CD14-positive monocyte (primary cell): ENCODE results near the gene TMEM178B. TPM values are rescaled to one million over a fixed set of nuclear protein-coding genes. Genes with fewer than 3 reads are reported as not detected.
A peak's percentile ranks its signal among the peaks of the same experiment; 100 is the strongest.

Experiments used
- DNase-seq, 3 donors: peaks; one replicate each; pipeline ENCODE4 v3.0.0-alpha.2; 2011 to 2022
- H2AFZ ChIP-seq: 2 replicates; pipeline ENCODE4 v1.6.0; 2012; ENCODE audit warnings: mild to moderate bottlenecking, low read depth, low read length, inconsistent platforms; ENCODE audit not compliant: insufficient read depth, poor library complexity, severe bottlenecking
- H3K27ac ChIP-seq, 2 donors: 1 replicate in 1 of 2; 2 replicates in 1 of 2; pipeline ENCODE4 v1.5.1; 2012 to 2013; ENCODE audit warnings: low read length in 2 of 2, control low read depth in 1 of 2, inconsistent platforms in 1 of 2, low read depth in 1 of 2, mild to moderate bottlenecking in 1 of 2
- H3K27me3 ChIP-seq, 2 donors: one replicate each; pipeline versions ENCODE4 v1.6.0 to v1.6.1; 2011 to 2013; ENCODE audit warnings: low read length in 2 of 2; ENCODE audit not compliant: control insufficient read depth in 2 of 2, insufficient read depth in 2 of 2
- H3K36me3 ChIP-seq, 2 donors: replicated peaks in 1 of 2; 1 replicate in 1 of 2; 2 replicates in 1 of 2; pipeline versions ENCODE4 v1.5.1 to v1.6.1; 2012 to 2013; ENCODE audit warnings: low read length in 2 of 2, control low read depth in 1 of 2, inconsistent platforms in 1 of 2, mild to moderate bottlenecking in 1 of 2; ENCODE audit not compliant: insufficient read depth in 2 of 2, control insufficient read depth in 1 of 2
- H3K4me1 ChIP-seq, 2 donors: 1 replicate in 1 of 2; 2 replicates in 1 of 2; pipeline versions ENCODE4 v1.5.1 to v1.6.1; 2012 to 2013; ENCODE audit warnings: low read length in 2 of 2, control low read depth in 1 of 2, inconsistent platforms in 1 of 2, mild to moderate bottlenecking in 1 of 2, moderate library complexity in 1 of 2; ENCODE audit not compliant: insufficient read depth in 2 of 2, control insufficient read depth in 1 of 2
- H3K4me2 ChIP-seq: replicated peaks from 2 replicates; pipeline ENCODE3; 2012; ENCODE audit warnings: low read length, moderate library complexity, mild to moderate bottlenecking; ENCODE audit not compliant: poor library complexity, severe bottlenecking; ENCODE audit errors: extremely low read depth
- H3K4me3 ChIP-seq, 3 experiments: fragments of 200-600 bp in 1 of 3; sonication (generic) in 1 of 3; replicated peaks in 1 of 3; 1 replicate in 2 of 3; 2 replicates in 1 of 3; pipeline ENCODE4 v1.5.1; 2011 to 2013; ENCODE audit warnings: low read length in 3 of 3, mild to moderate bottlenecking in 3 of 3, control low read depth in 2 of 3, low read depth in 2 of 3, inconsistent platforms in 1 of 3, moderate library complexity in 1 of 3
- H3K79me2 ChIP-seq: 2 replicates; pipeline ENCODE4 v1.6.0; 2012; ENCODE audit warnings: mild to moderate bottlenecking, control low read depth, inconsistent platforms, low read length, moderate library complexity; ENCODE audit not compliant: insufficient read depth
- H3K9ac ChIP-seq: 2 replicates; pipeline ENCODE4 v1.6.0; 2017; ENCODE audit warnings: low read length, mild to moderate bottlenecking; ENCODE audit not compliant: insufficient read depth, poor library complexity, severe bottlenecking
- H3K9me3 ChIP-seq, 2 donors: replicated peaks in 1 of 2; 1 replicate in 1 of 2; 2 replicates in 1 of 2; pipeline versions ENCODE4 v1.5.1 to v1.6.1; 2012 to 2013; ENCODE audit warnings: low read length in 2 of 2, control low read depth in 1 of 2; ENCODE audit not compliant: control insufficient read depth in 1 of 2, insufficient read depth in 1 of 2
- H4K20me1 ChIP-seq: 2 replicates; pipeline ENCODE4 v1.6.0; 2012; ENCODE audit warnings: mild to moderate bottlenecking, low read length, control low read depth, moderate library complexity; ENCODE audit not compliant: insufficient read depth
- H3K27ac Mint-ChIP-seq, 7 donors: one replicate each; pipeline ENCODE4 v1.8.0; 2020; ENCODE audit warnings: mild to moderate bottlenecking in 7 of 7, mixed read lengths in 7 of 7, moderate library complexity in 6 of 7, inconsistent platforms in 2 of 7
- H3K27me3 Mint-ChIP-seq, 3 donors: one replicate each; pipeline ENCODE4 v1.8.0; 2021 to 2022; ENCODE audit warnings: low read depth in 3 of 3, mild to moderate bottlenecking in 3 of 3, mixed read lengths in 3 of 3, moderate library complexity in 3 of 3, inconsistent platforms in 1 of 3
- H3K36me3 Mint-ChIP-seq, 2 donors: one replicate each; pipeline ENCODE4 v1.8.0; 2020; ENCODE audit warnings: mixed read lengths in 2 of 2, inconsistent platforms in 1 of 2, mild to moderate bottlenecking in 1 of 2
- H3K4me1 Mint-ChIP-seq: one replicate; pipeline ENCODE4 v1.8.0; 2020; ENCODE audit warnings: mild to moderate bottlenecking, mixed read lengths
- H3K4me3 Mint-ChIP-seq, 2 donors: one replicate each; pipeline ENCODE4 v1.8.0; 2020; ENCODE audit warnings: mild to moderate bottlenecking in 2 of 2, mixed read lengths in 2 of 2, moderate library complexity in 1 of 2
- H3K9me3 Mint-ChIP-seq, 7 donors: one replicate each; pipeline ENCODE4 v1.8.0; 2020 to 2022; ENCODE audit warnings: mixed read lengths in 7 of 7, mild to moderate bottlenecking in 6 of 7, moderate library complexity in 6 of 7, inconsistent platforms in 2 of 7
- CTCF ChIP-seq: fragments of 200-600 bp; IDR thresholded peaks from one replicate; pipeline ENCODE4 v1.8.0; 2022; ENCODE audit warnings: antibody characterized with exemption, mild to moderate bottlenecking
- WGBS: methylation state at CpG from one replicate; pipeline ENCODE4 v1.1.5; 2013; ENCODE audit warnings: missing lambda C conversion rate; ENCODE audit not compliant: insufficient coverage; 5-methylcytosine and 5-hydroxymethylcytosine counted together
- intact Hi-C, 2 donors: fragments of 100-400 bp; cut with micrococcal nuclease; formaldehyde crosslinking; loops; one replicate each; pipeline versions ENCODE4 v1.15.0 to v1.15.1; 2023
- polyA plus RNA-seq, 3 donors: library from polyadenylated mRNA; depleted of rRNA in 1 of 3; unstranded in 2 of 3; stranded (reverse) in 1 of 3; fragments of 300-500 nt in 2 of 3; fragments of >200 nt in 1 of 3; fragmentation: Illumina TruSeq in 2 of 3; gene quantifications; 1 replicate in 2 of 3; 2 replicates in 1 of 3; pipeline ENCODE4 v1.2.3, GENCODE V29; 2012 to 2021

TMEM178B gene
- polyA plus RNA-seq, 3 donors, result not detected

GRCh38 chr7:141462958-141463357 lies 389.1 kb downstream of the TMEM178B start:
- no peak for TF ChIP-seq CTCF
- DNase-seq, result no peak
- H3K36me3 ChIP-seq, result no peaks in the 10 kb centered on the region
- Mint-ChIP-seq H3K4me3 (peak overlapping the region in 1 of 2 donors; percentile 47), H3K9me3 (no peaks in the 10 kb centered on the region), H3K36me3 (no peaks in the 10 kb centered on the region), H3K4me1 (no peaks in the 10 kb centered on the region), H3K27ac (no peak overlapping the region), H3K27me3 (peaks cover 4 to 7% (median 4%) of the 10 kb centered on the region in 3 donors)
- no peaks in the 10 kb centered on the region for H3K27me3 ChIP-seq
- H4K20me1 ChIP-seq, result no peaks in the 10 kb centered on the region
- 89% methylated on average over 3 of the region's 4 CpGs for WGBS
- H2AFZ ChIP-seq, result no peak overlapping the region
- H3K4me1 ChIP-seq, result no peaks in the 10 kb centered on the region
- no peaks in the 10 kb centered on the region for H3K79me2 ChIP-seq
- no peak overlapping the region for H3K27ac ChIP-seq
- no peaks in the 10 kb centered on the region for H3K9me3 ChIP-seq
- H3K4me2 ChIP-seq, result no peak overlapping the region
- intact Hi-C loops, result no loop called here
- no peak overlapping the region for H3K4me3 ChIP-seq
- H3K9ac ChIP-seq, result no peak overlapping the region

- Mint-ChIP-seq H3K36me3 (no peaks in the 10 kb centered on the region), H3K27me3 (peaks cover 4 to 8% (median 5%) of the 10 kb centered on the region in 3 donors)
Observed at GRCh38 chr7:141463986-141464385, 390.1 kb downstream of the TMEM178B start.

More at GRCh38 chr7:141463986-141464385, 390.1 kb downstream of the TMEM178B start:
- TF ChIP-seq CTCF, result no peak
- intact Hi-C loops, result no loop called here
- DNase-seq, result no peak
- Histone ChIP-seq H2AFZ (no peak overlapping the region), H3K9ac (no peak overlapping the region), H3K4me2 (no peak overlapping the region), H3K27ac (no peak overlapping the region), H4K20me1 (no peaks in the 10 kb centered on the region), H3K27me3 (no peaks in the 10 kb centered on the region), H3K4me3 (no peak overlapping the region), H3K9me3 (no peaks in the 10 kb centered on the region), H3K4me1 (no peaks in the 10 kb centered on the region), H3K79me2 (no peaks in the 10 kb centered on the region), H3K36me3 (no peaks in the 10 kb centered on the region)
- no peaks in the 10 kb centered on the region for H3K4me1 Mint-ChIP-seq
- no peak overlapping the region for H3K4me3 Mint-ChIP-seq
- WGBS, result 68% methylated on average over 7 of the region's 8 CpGs
- H3K27ac Mint-ChIP-seq, result no peak overlapping the region
- H3K9me3 Mint-ChIP-seq, result peaks cover 0 to 2% (median 0%) of the 10 kb centered on the region in 7 donors
